Right cardiac atrium (tissue), 5 donors: ENCODE data around the gene PLCXD3. TPM values are rescaled to one million over a fixed set of nuclear protein-coding genes. Genes with fewer than 3 reads are reported as not detected.

Source experiments
- ATAC-seq, 2 donors: fragments of 200-7000 bp; cut with Tn5 transposase; one replicate each; pipeline versions ENCODE4 v1.8.0 to v1.9.1; 2020; ENCODE audit warnings: moderate library complexity in 2 of 2, mild to moderate bottlenecking in 1 of 2
- DNase-seq, 3 donors: peaks; one replicate each; pipeline ENCODE4 v3.0.0-alpha.2; 2020
- H3K27ac ChIP-seq: one replicate; pipeline ENCODE4 v1.5.1; 2013; ENCODE audit warnings: mild to moderate bottlenecking, low read length, control low read depth, moderate library complexity
- H3K27me3 ChIP-seq: one replicate; pipeline ENCODE4 v1.6.1; 2013; ENCODE audit not compliant: control insufficient read depth, insufficient read depth
- H3K4me1 ChIP-seq: one replicate; pipeline ENCODE4 v1.6.1; 2013; ENCODE audit warnings: low read length; ENCODE audit not compliant: control insufficient read depth, insufficient read depth
- H3K4me3 ChIP-seq: one replicate; pipeline ENCODE4 v1.5.1; 2013; ENCODE audit warnings: low read length, control low read depth
- H3K9me3 ChIP-seq: one replicate; pipeline ENCODE4 v1.6.1; 2013; ENCODE audit warnings: low read length; ENCODE audit not compliant: control insufficient read depth
- WGBS: extraction: QIAGEN DNeasy Blood & Tissue Kit; methylation state at CpG from one replicate; pipeline ENCODE4 v1.1.7; 2013; 5-methylcytosine and 5-hydroxymethylcytosine counted together
- intact Hi-C, 4 donors: fragments of 100-400 bp; cut with DNase I; formaldehyde crosslinking; loops; one replicate each; pipeline versions ENCODE4 v1.11.0 to v1.14.0; 2022 to 2023
- polyA plus RNA-seq: library from polyadenylated mRNA; stranded (reverse); fragments of 200-250 nt; gene quantifications from one replicate; pipeline ENCODE4 v1.2.3, GENCODE V29; 2013
- total RNA-seq, 4 donors: library from RNA; stranded (reverse); fragmentation: NEBNext Ultra II Directional; extraction: Animal tissue kit (Norgen Biotek cat#: 25700); gene quantifications; one replicate each; pipeline ENCODE4 v1.2.1, GENCODE V29; 2021
- donor health status: healthy with polysubstance abuse.
- donor health status: DM: no; HTN: yes; CAD: no.
- donor health status: DM: no; HTN: no; CAD: no.
- donor health status: DM: no; HTN: yes; CAD: no; lungs with severe emphysema.
- donor health status: DM: yes; HTN: yes; CAD: no.

The PLCXD3 gene
- total and polyA plus RNA-seq, 5 donors: 32.7 to 87.4 (median 61.3) TPM

DNA sequence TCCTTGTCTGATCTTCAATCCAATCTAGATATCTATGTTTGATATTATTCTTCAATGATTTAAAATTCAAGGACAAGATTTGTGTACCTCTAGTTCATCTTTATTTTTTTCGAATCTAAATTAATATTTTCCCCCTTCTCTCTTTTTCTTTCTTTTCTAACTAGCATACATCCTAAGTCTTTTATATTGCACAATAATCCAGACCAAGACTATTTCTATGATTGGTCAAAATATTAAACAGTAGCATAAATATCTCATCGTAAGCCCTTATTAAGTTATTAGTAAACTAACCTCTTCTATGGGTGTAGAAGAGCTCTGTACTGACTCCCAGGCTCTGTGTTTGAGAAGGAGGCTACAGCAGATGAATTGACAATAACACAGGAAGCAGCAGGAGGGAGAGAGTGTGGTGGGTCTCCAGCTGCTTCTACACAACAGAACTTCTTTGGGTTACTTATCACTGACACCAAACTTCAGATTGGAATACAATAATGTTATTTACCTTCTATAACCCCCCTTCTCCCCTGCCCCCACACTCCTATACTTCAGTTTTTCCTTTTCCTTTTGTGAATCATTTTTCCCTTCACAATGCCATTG, 11.9 kb upstream of the PLCXD3 start:
- intact Hi-C loops: loop anchor here in 1 of 4 donors (10.0 kb wide), 1 partner anchor 247 kb away; no protein-coding TSS in a partner anchor
- no peak for DNase-seq
- Histone ChIP-seq H3K4me1 (no peaks in the 10 kb centered on the region), H3K4me3 (no peak overlapping the region), H3K9me3 (no peaks in the 10 kb centered on the region), H3K27ac (no peak overlapping the region), H3K27me3 (no peaks in the 10 kb centered on the region)
- 82% methylated on average over 2 of the region's 2 CpGs for WGBS
- no peak for ATAC-seq

- ATAC-seq: no peak
Measured at GRCh38 chr5:41519801-41520200, 9.4 kb upstream of the PLCXD3 start.

GRCh38 chr5:41517909-41518308, 7.5 kb upstream of the PLCXD3 start:
- no peak overlapping the region for H3K4me3 ChIP-seq
- ATAC-seq: no peak
- H3K27ac ChIP-seq: no peak overlapping the region
- DNase-seq: no peak
- no peaks in the 10 kb centered on the region for H3K9me3 ChIP-seq
- no peaks in the 10 kb centered on the region for H3K27me3 ChIP-seq
- intact Hi-C loops: loop anchor here in 2 of 4 donors (5.0 to 10.0 kb wide), 2 partner anchors 246 to 613 kb away; partner anchors contain the start of gene C7 (in 1 of the 2)
- H3K4me1 ChIP-seq: no peaks in the 10 kb centered on the region

More at GRCh38 chr5:41519801-41520200, 9.4 kb upstream of the PLCXD3 start:
- Histone ChIP-seq H3K9me3 (no peaks in the 10 kb centered on the region), H3K4me1 (no peaks in the 10 kb centered on the region), H3K27me3 (no peaks in the 10 kb centered on the region), H3K27ac (no peak overlapping the region), H3K4me3 (no peak overlapping the region)
- intact Hi-C loops: loop anchor here in 2 of 4 donors (5.0 to 10.0 kb wide), 3 partner anchors 245 to 615 kb away; partner anchors contain the start of gene C7 (in 1 of the 2)
- 69% methylated on average over 6 of the region's 6 CpGs for WGBS
- DNase-seq: peak in 2 of 3 donors; percentile 12 to 30

DNA sequence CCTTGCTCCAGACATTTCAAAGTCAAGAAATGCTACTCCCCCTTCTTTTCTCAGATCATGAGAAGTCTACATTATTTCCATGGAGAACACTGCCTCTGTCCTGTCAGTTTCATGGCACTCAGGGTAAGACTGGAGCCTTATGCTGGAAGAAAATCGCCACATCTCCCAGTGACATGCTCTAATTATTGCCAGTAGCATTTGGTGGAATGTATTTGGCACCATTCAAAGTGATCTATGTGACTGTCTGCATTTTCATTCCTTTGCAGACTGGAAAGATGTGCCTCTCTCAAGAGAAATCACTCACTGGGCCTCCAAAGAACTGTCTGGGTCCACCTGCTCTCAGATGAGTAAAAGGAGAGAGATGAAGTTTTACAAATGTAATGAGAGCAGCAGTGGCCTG, 840 bp upstream of the PLCXD3 start:
- Histone ChIP-seq H3K4me1 (no peaks in the 10 kb centered on the region), H3K27me3 (no peaks in the 10 kb centered on the region), H3K9me3 (no peaks in the 10 kb centered on the region), H3K27ac (peak overlapping the region; percentile 36), H3K4me3 (peak overlapping the region; percentile 74)
- WGBS: 63% methylated on average over 1 of the region's 1 CpG
- intact Hi-C loops: loop anchor here in 2 of 4 donors (5.0 to 10.0 kb wide), 2 partner anchors 244 to 606 kb away; partner anchors contain the start of gene C7 (in 1 of the 2)
- no peak for ATAC-seq
- no peak for DNase-seq

GRCh38 chr5:41509399-41510175, 814 bp downstream of the PLCXD3 start:
- H3K27me3 ChIP-seq: no peaks in the 10 kb centered on the region
- intact Hi-C loops: loop anchor here in 2 of 4 donors (5.0 to 10.0 kb wide), 3 partner anchors 55 to 605 kb away; partner anchors contain the start of gene C7 (in 1 of the 2)
- WGBS: 15% methylated on average over 35 of the region's 35 CpGs
- peak overlapping the region; percentile 44 for H3K27ac ChIP-seq
- H3K4me3 ChIP-seq: peak overlapping the region; percentile 74
- DNase-seq: peak; percentile 16 to 56 (median 31)
- H3K9me3 ChIP-seq: no peaks in the 10 kb centered on the region
- ATAC-seq: peak; percentile 12 to 39
- H3K4me1 ChIP-seq: no peaks in the 10 kb centered on the region

DNA sequence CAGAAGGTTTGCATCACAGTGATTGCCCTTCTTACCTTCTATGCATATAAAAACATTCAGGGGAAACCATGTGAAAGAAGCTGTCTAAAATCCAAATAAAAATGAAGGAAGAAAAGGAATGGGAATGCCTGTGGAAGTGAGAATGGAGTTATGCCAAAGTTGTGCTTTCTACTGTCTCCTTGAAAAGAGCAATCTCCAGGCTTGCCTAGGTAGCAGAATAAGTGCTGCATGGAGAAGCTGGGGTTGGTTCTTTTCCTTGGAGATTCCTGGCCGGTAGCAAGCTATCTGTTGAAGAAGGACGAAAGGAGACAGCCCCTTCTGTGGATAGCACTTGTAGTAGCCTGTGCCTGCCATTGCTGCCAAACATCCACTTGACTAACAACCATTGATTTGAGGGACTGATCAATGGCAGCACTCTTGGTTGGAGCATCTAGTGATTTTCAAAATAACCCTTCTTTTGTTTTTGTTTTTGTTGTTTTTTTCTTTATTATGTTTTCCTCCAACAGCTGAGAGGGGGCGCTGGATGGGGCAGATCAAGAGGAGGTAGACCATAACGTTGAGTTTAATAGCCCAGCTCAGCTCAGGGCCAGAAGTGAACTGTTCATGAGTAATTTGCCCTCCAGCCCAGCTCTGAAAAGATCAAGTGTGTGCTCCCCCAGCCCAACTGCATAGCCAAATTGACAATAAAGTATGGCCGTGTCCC, 1.6 kb downstream of the PLCXD3 start:
- ATAC-seq (peak; percentile 46 to 48), DNase-seq (no peak)
- intact Hi-C loops: loop anchor here in 1 of 4 donors (10.0 kb wide), 1 partner anchor 54 kb away; no protein-coding TSS in a partner anchor
- H3K27me3 ChIP-seq: no peaks in the 10 kb centered on the region
- peaks cover 2% of the 10 kb centered on the region for H3K4me1 ChIP-seq
- H3K27ac ChIP-seq: peak overlapping the region; percentile 44
- no peaks in the 10 kb centered on the region for H3K9me3 ChIP-seq
- peak overlapping the region; percentile 74 for H3K4me3 ChIP-seq
- WGBS: 28% methylated on average over 5 of the region's 5 CpGs

GRCh38 chr5:41508186-41508585, 2.2 kb downstream of the PLCXD3 start:
- peaks cover 2% of the 10 kb centered on the region for H3K4me1 ChIP-seq
- peak overlapping the region; percentile 74 for H3K4me3 ChIP-seq
- H3K27ac ChIP-seq: no peak overlapping the region
- H3K27me3 ChIP-seq: no peaks in the 10 kb centered on the region
- no peak for DNase-seq
- no peaks in the 10 kb centered on the region for H3K9me3 ChIP-seq
- intact Hi-C loops: loop anchor here in 1 of 4 donors (10.0 kb wide), 1 partner anchor 53 kb away; no protein-coding TSS in a partner anchor
- no peak for ATAC-seq

GRCh38 chr5:41507501-41507900, 2.9 kb downstream of the PLCXD3 start:
- Histone ChIP-seq H3K9me3 (no peaks in the 10 kb centered on the region), H3K4me1 (peaks cover 5% of the 10 kb centered on the region), H3K4me3 (peak overlapping the region; percentile 74), H3K27ac (peak overlapping the region; percentile 27), H3K27me3 (no peaks in the 10 kb centered on the region)
- intact Hi-C loops: loop anchor here in 1 of 4 donors (10.0 kb wide), 1 partner anchor 53 kb away; no protein-coding TSS in a partner anchor
- 76% methylated on average over 3 of the region's 3 CpGs for WGBS
- DNase-seq (no peak), ATAC-seq (no peak)

GRCh38 chr5:41503860-41504259, 6.5 kb downstream of the PLCXD3 start:
- Histone ChIP-seq H3K4me1 (peaks cover 5% of the 10 kb centered on the region), H3K4me3 (no peak overlapping the region), H3K9me3 (no peaks in the 10 kb centered on the region), H3K27me3 (no peaks in the 10 kb centered on the region), H3K27ac (no peak overlapping the region)
- intact Hi-C loops: loop anchor here in 1 of 4 donors (10.0 kb wide), 1 partner anchor 49 kb away; no protein-coding TSS in a partner anchor
- ATAC-seq (no peak), DNase-seq (no peak)

DNA sequence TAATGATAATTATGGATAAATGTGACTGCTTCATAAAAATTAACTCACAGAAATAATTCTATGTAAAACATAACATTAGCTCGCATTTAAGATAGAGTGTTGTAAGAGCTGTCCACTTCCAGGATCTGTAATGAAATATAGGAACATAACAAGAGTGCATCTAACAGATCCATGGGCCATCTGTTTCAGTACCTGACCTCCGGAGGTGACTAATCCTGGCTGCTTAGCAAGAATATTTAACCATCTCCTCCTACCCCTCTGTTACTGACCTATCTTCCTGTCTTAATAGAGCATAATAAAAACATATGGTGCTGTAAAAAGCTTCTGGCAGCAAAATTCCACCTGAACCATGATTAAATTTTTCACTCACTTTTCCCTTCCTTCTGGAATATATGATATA, 7.1 kb downstream of the PLCXD3 start:
- no peak for ATAC-seq
- no peak overlapping the region for H3K4me3 ChIP-seq
- 71% methylated on average over 2 of the region's 2 CpGs for WGBS
- H3K27ac ChIP-seq: no peak overlapping the region
- DNase-seq: no peak
- intact Hi-C loops: loop anchor here in 1 of 4 donors (10.0 kb wide), 1 partner anchor 49 kb away; no protein-coding TSS in a partner anchor
- H3K27me3 ChIP-seq: no peaks in the 10 kb centered on the region
- no peaks in the 10 kb centered on the region for H3K9me3 ChIP-seq
- peaks cover 5% of the 10 kb centered on the region for H3K4me1 ChIP-seq
